Measurements from ENCODE around the gene RTN1.

Gene RTN1

GRCh38 chr14:59691266-59691665 is 179.3 kb downstream of the RTN1 start:
- H3K4me3 ChIP-seq (replicated peaks; ENCODE audit: insufficient read depth, low read length), result no peak overlapping the region
- no peak for DNase-seq (ENCODE audit: low read depth in 1 of 2, low spot score in 1 of 2)
- H3K27me3 ChIP-seq (ENCODE audit: insufficient read depth, poor library complexity, severe bottlenecking), result peaks cover 2% of the 10 kb centered on the region
- H3K27ac ChIP-seq (replicated peaks), result no peak overlapping the region
- no peak for TF ChIP-seq CTCF (IDR thresholded peaks at IDR 0.05; ENCODE audit: insufficient read depth, low read length)
- TF ChIP-seq SPI1 (IDR thresholded peaks at IDR 0.05; ENCODE audit: borderline replicate concordance, low read depth), result no peak
- TF ChIP-seq GABPA (IDR thresholded peaks at IDR 0.05; ENCODE audit: low read depth), result no peak
- no peak for TF ChIP-seq POLR2AphosphoS5 (IDR thresholded peaks at IDR 0.05; ENCODE audit: low read depth)
- no peak for TF ChIP-seq REST (IDR thresholded peaks at IDR 0.05; ENCODE audit: insufficient replicate concordance, low read depth)

GRCh38 chr14:59690426-59690825 is 180.2 kb downstream of the RTN1 start:
- Histone ChIP-seq H3K4me3 (replicated peaks; ENCODE audit: insufficient read depth, low read length) (no peak overlapping the region), H3K27me3 (ENCODE audit: insufficient read depth, poor library complexity, severe bottlenecking) (peaks cover 2% of the 10 kb centered on the region), H3K27ac (replicated peaks) (no peak overlapping the region)
- TF ChIP-seq GABPA (IDR thresholded peaks at IDR 0.05; ENCODE audit: low read depth), result no peak
- no peak for TF ChIP-seq CTCF (IDR thresholded peaks at IDR 0.05; ENCODE audit: insufficient read depth, low read length)
- TF ChIP-seq POLR2AphosphoS5 (IDR thresholded peaks at IDR 0.05; ENCODE audit: low read depth), result no peak
- no peak for TF ChIP-seq SPI1 (IDR thresholded peaks at IDR 0.05; ENCODE audit: borderline replicate concordance, low read depth)
- TF ChIP-seq REST (IDR thresholded peaks at IDR 0.05; ENCODE audit: insufficient replicate concordance, low read depth), result no peak
- no peak for DNase-seq (ENCODE audit: low read depth in 1 of 2, low spot score in 1 of 2)

- Histone ChIP-seq H3K27ac (replicated peaks) (no peak overlapping the region), H3K27me3 (ENCODE audit: insufficient read depth, poor library complexity, severe bottlenecking) (peaks cover 2% of the 10 kb centered on the region), H3K4me3 (replicated peaks; ENCODE audit: insufficient read depth, low read length) (no peak overlapping the region)
- peak in 1 of 2 experiments; percentile 61 for DNase-seq (ENCODE audit: low read depth in 1 of 2, low spot score in 1 of 2)
- TF ChIP-seq SPI1 (IDR thresholded peaks at IDR 0.05; ENCODE audit: borderline replicate concordance, low read depth) (no peak), CTCF (IDR thresholded peaks at IDR 0.05; ENCODE audit: insufficient read depth, low read length) (peak; percentile 79), REST (IDR thresholded peaks at IDR 0.05; ENCODE audit: insufficient replicate concordance, low read depth) (no peak)
Measured at GRCh38 chr14:59688224-59689170, 182.1 kb downstream of the RTN1 start.

Data from HL-60 (cell line).